ENCODE results near the gene SULT1B1.

Gene SULT1B1

DNA sequence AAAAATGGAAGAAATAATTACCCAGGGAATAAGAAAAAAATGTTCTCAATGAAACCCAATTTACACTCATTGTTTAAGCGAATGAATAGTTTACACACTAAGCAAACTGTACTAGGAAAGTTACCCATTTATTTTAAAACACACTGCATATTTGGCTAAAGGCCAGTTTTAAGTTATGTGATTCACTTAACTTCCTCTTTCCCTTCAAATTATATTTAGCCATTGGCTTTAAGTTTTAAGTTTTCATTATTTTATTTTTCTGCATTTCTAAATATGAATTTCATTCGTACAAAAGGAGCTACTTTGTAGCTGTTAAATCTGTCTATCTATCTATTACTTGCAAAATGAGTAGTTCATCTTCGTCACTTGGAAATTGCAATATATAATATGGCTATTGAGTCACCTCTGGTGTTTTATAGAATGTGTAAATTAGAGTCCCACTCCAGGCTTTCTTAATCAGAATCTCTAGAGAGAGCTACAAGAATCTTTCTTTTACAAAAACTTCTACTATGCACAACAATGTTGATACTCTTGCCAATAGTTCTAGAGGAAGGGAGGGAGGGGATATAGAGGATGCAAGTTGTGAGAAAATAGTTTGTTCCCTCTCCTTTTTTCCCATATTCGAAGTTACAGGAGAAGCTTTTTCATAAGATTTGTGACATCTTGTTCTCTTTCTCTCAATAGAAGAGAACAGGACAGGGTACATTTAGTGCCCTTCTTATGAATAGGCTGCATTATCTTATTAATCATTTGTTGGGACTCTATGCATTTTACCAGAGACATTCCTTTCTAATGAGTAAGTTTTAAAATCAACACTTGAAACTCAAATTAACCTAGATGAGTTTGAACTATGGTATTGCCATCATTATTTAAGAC, 41.8 kb downstream of the SULT1B1 start:
- H3K4me1 ChIP-seq (ENCODE audit: control insufficient read depth, low read depth, low read length): peaks cover 13% of the 10 kb centered on the region
- no peaks in the 10 kb centered on the region for H3K36me3 ChIP-seq (ENCODE audit: control insufficient read depth, low read depth, low read length)
- no peaks in the 10 kb centered on the region for H3K27me3 ChIP-seq (ENCODE audit: control insufficient read depth, insufficient read depth, low read length)
- no peaks in the 10 kb centered on the region for H3K9me3 ChIP-seq (ENCODE audit: control insufficient read depth, low read depth, low read length)
- H3K4me3 ChIP-seq (ENCODE audit: low read length): no peak overlapping the region
- no peak overlapping the region for H3K27ac ChIP-seq (ENCODE audit: low read length)
- no peak overlapping the region for H3K9ac ChIP-seq (ENCODE audit: low read length)

GRCh38 chr4:69717778-69718177, 42.6 kb downstream of the SULT1B1 start:
- Histone ChIP-seq H3K9ac (ENCODE audit: low read length) (no peak overlapping the region), H3K9me3 (ENCODE audit: control insufficient read depth, low read depth, low read length) (no peaks in the 10 kb centered on the region), H3K27me3 (ENCODE audit: control insufficient read depth, insufficient read depth, low read length) (no peaks in the 10 kb centered on the region), H3K4me3 (ENCODE audit: low read length) (no peak overlapping the region), H3K27ac (ENCODE audit: low read length) (no peak overlapping the region), H3K4me1 (ENCODE audit: control insufficient read depth, low read depth, low read length) (peaks cover 13% of the 10 kb centered on the region), H3K36me3 (ENCODE audit: control insufficient read depth, low read depth, low read length) (no peaks in the 10 kb centered on the region)

DNA sequence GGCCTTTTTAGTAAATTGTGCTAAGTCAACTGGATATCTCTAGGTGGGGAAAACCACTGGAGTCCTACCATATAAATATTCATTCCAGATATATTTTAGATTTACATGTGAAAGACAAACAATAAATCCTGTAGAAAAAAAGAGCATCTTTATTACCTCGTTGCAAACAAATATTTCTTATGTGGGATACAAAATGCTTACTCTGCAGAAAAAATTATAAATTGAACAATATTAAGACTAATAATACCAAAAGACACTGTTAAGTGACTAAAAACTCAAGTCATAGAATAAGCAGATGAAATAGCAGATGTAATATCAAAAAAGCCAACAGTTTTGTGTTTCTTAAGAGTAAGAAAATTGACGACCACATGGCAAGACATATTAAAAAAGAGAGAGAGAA, 43.8 kb downstream of the SULT1B1 start:
- Histone ChIP-seq H3K27ac (ENCODE audit: low read length) (no peak overlapping the region), H3K36me3 (ENCODE audit: control insufficient read depth, low read depth, low read length) (no peaks in the 10 kb centered on the region), H3K9me3 (ENCODE audit: control insufficient read depth, low read depth, low read length) (no peaks in the 10 kb centered on the region), H3K4me3 (ENCODE audit: low read length) (no peak overlapping the region), H3K4me1 (ENCODE audit: control insufficient read depth, low read depth, low read length) (peaks cover 13% of the 10 kb centered on the region), H3K27me3 (ENCODE audit: control insufficient read depth, insufficient read depth, low read length) (no peaks in the 10 kb centered on the region), H3K9ac (ENCODE audit: low read length) (no peak overlapping the region)

GRCh38 chr4:69714086-69714485, 46.3 kb downstream of the SULT1B1 start:
- peaks cover 2% of the 10 kb centered on the region for H3K9me3 ChIP-seq (ENCODE audit: control insufficient read depth, low read depth, low read length)
- H3K36me3 ChIP-seq (ENCODE audit: control insufficient read depth, low read depth, low read length): no peaks in the 10 kb centered on the region
- H3K4me1 ChIP-seq (ENCODE audit: control insufficient read depth, low read depth, low read length): peaks cover 10% of the 10 kb centered on the region
- H3K27ac ChIP-seq (ENCODE audit: low read length): no peak overlapping the region
- no peaks in the 10 kb centered on the region for H3K27me3 ChIP-seq (ENCODE audit: control insufficient read depth, insufficient read depth, low read length)
- no peak overlapping the region for H3K9ac ChIP-seq (ENCODE audit: low read length)
- no peak overlapping the region for H3K4me3 ChIP-seq (ENCODE audit: low read length)

- Histone ChIP-seq H3K4me1 (ENCODE audit: control insufficient read depth, low read depth, low read length) (peaks cover 5% of the 10 kb centered on the region), H3K27me3 (ENCODE audit: control insufficient read depth, insufficient read depth, low read length) (no peaks in the 10 kb centered on the region), H3K9ac (ENCODE audit: low read length) (no peak overlapping the region), H3K9me3 (ENCODE audit: control insufficient read depth, low read depth, low read length) (peaks cover 2% of the 10 kb centered on the region), H3K36me3 (ENCODE audit: control insufficient read depth, low read depth, low read length) (no peaks in the 10 kb centered on the region), H3K4me3 (ENCODE audit: low read length) (no peak overlapping the region), H3K27ac (ENCODE audit: low read length) (no peak overlapping the region)
Observed at GRCh38 chr4:69713593-69713992, 46.8 kb downstream of the SULT1B1 start.

- no peaks in the 10 kb centered on the region for H3K36me3 ChIP-seq (ENCODE audit: control insufficient read depth, low read depth, low read length)
- H3K27ac ChIP-seq (ENCODE audit: low read length): no peak overlapping the region
- H3K4me3 ChIP-seq (ENCODE audit: low read length): no peak overlapping the region
- H3K27me3 ChIP-seq (ENCODE audit: control insufficient read depth, insufficient read depth, low read length): no peaks in the 10 kb centered on the region
- H3K9me3 ChIP-seq (ENCODE audit: control insufficient read depth, low read depth, low read length): peaks cover 2% of the 10 kb centered on the region
- H3K4me1 ChIP-seq (ENCODE audit: control insufficient read depth, low read depth, low read length): no peaks in the 10 kb centered on the region
- no peak overlapping the region for H3K9ac ChIP-seq (ENCODE audit: low read length)
Observed at GRCh38 chr4:69710580-69710979, 49.8 kb downstream of the SULT1B1 start.

DNA sequence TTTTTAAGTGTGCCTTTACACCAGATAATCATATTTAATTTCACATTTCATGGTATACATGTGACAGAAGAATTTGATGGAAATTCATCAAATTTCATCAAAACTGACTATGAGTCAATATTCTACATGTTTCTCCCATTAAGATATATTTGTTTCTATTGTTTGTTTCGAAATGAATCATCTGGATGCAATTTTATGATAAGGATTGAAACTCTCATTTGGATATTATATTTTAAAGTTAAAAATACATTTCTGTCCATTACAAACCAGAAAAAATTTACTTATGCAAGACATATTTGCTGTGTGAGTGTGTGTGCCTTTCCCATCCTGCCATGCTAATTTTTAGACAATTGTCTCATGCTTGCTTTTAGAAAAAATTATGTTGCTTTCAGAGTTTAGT, 52.2 kb downstream of the SULT1B1 start:
- no peak overlapping the region for H3K27ac ChIP-seq (ENCODE audit: low read length)
- no peaks in the 10 kb centered on the region for H3K36me3 ChIP-seq (ENCODE audit: control insufficient read depth, low read depth, low read length)
- H3K9ac ChIP-seq (ENCODE audit: low read length): no peak overlapping the region
- peaks cover 2% of the 10 kb centered on the region for H3K9me3 ChIP-seq (ENCODE audit: control insufficient read depth, low read depth, low read length)
- H3K4me1 ChIP-seq (ENCODE audit: control insufficient read depth, low read depth, low read length): no peaks in the 10 kb centered on the region
- H3K4me3 ChIP-seq (ENCODE audit: low read length): no peak overlapping the region
- H3K27me3 ChIP-seq (ENCODE audit: control insufficient read depth, insufficient read depth, low read length): no peaks in the 10 kb centered on the region

- H3K36me3 ChIP-seq (ENCODE audit: control insufficient read depth, low read depth, low read length): no peaks in the 10 kb centered on the region
Observed at GRCh38 chr4:69707807-69708206, 52.6 kb downstream of the SULT1B1 start.

DNA sequence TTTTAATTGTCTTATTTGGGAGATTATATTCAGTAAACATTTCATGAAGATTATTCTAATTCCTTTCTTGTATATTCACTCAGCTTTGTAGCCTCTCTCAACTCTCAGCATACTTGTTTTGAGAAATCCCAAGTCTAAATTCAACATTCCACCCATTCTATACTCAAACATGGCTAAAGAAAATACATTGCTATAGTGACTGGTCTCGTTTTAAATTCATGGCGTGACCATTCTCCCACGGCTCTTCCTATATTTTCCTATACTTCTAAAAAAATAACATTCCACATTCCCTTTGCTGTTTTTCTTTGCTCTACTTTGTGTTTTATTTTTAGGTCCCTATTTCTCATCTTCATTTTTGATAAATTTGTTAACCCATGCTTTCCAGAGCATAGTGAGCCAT, 58.2 kb downstream of the SULT1B1 start:
- Histone ChIP-seq H3K9ac (ENCODE audit: low read length) (no peak overlapping the region), H3K9me3 (ENCODE audit: control insufficient read depth, low read depth, low read length) (no peaks in the 10 kb centered on the region), H3K27me3 (ENCODE audit: control insufficient read depth, insufficient read depth, low read length) (no peaks in the 10 kb centered on the region), H3K36me3 (ENCODE audit: control insufficient read depth, low read depth, low read length) (no peaks in the 10 kb centered on the region), H3K27ac (ENCODE audit: low read length) (no peak overlapping the region), H3K4me1 (ENCODE audit: control insufficient read depth, low read depth, low read length) (no peaks in the 10 kb centered on the region), H3K4me3 (ENCODE audit: low read length) (no peak overlapping the region)

More at GRCh38 chr4:69707807-69708206, 52.6 kb downstream of the SULT1B1 start:
- Histone ChIP-seq H3K4me3 (ENCODE audit: low read length) (no peak overlapping the region), H3K27ac (ENCODE audit: low read length) (no peak overlapping the region), H3K4me1 (ENCODE audit: control insufficient read depth, low read depth, low read length) (no peaks in the 10 kb centered on the region), H3K27me3 (ENCODE audit: control insufficient read depth, insufficient read depth, low read length) (no peaks in the 10 kb centered on the region), H3K9ac (ENCODE audit: low read length) (no peak overlapping the region), H3K9me3 (ENCODE audit: control insufficient read depth, low read depth, low read length) (peaks cover 2% of the 10 kb centered on the region)

DNA sequence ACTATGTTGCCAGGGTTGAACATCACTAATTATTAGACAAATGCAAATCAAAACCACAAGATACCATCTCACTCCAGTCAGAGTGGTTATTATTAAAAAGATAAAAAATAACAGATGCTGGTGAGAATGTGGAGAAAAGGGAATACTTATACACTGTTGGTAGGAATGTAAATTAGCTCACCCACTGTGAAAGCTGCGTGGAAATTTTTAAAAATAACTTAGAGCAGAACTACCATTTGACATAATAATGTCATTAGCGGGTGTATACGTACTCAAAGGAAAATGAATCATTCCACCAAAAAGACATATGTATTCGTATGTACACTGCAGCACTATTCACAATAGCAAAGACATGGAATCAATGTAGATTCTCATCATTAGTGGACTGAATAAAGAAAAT, 58.7 kb downstream of the SULT1B1 start:
- Histone ChIP-seq H3K9ac (ENCODE audit: low read length) (no peak overlapping the region), H3K36me3 (ENCODE audit: control insufficient read depth, low read depth, low read length) (no peaks in the 10 kb centered on the region), H3K27ac (ENCODE audit: low read length) (no peak overlapping the region), H3K9me3 (ENCODE audit: control insufficient read depth, low read depth, low read length) (no peaks in the 10 kb centered on the region), H3K4me1 (ENCODE audit: control insufficient read depth, low read depth, low read length) (no peaks in the 10 kb centered on the region), H3K4me3 (ENCODE audit: low read length) (no peak overlapping the region), H3K27me3 (ENCODE audit: control insufficient read depth, insufficient read depth, low read length) (no peaks in the 10 kb centered on the region)

GRCh38 chr4:69697536-69698242, 62.7 kb downstream of the SULT1B1 start:
- Histone ChIP-seq H3K27ac (ENCODE audit: low read length) (no peak overlapping the region), H3K9ac (ENCODE audit: low read length) (no peak overlapping the region), H3K36me3 (ENCODE audit: control insufficient read depth, low read depth, low read length) (no peaks in the 10 kb centered on the region), H3K27me3 (ENCODE audit: control insufficient read depth, insufficient read depth, low read length) (no peaks in the 10 kb centered on the region), H3K9me3 (ENCODE audit: control insufficient read depth, low read depth, low read length) (no peaks in the 10 kb centered on the region), H3K4me3 (ENCODE audit: low read length) (no peak overlapping the region), H3K4me1 (ENCODE audit: control insufficient read depth, low read depth, low read length) (no peaks in the 10 kb centered on the region)

GRCh38 chr4:69689599-69689998, 70.8 kb downstream of the SULT1B1 start:
- Histone ChIP-seq H3K9me3 (ENCODE audit: control insufficient read depth, low read depth, low read length) (no peaks in the 10 kb centered on the region), H3K4me3 (ENCODE audit: low read length) (no peak overlapping the region), H3K4me1 (ENCODE audit: control insufficient read depth, low read depth, low read length) (no peaks in the 10 kb centered on the region), H3K27ac (ENCODE audit: low read length) (no peak overlapping the region), H3K9ac (ENCODE audit: low read length) (no peak overlapping the region), H3K36me3 (ENCODE audit: control insufficient read depth, low read depth, low read length) (no peaks in the 10 kb centered on the region), H3K27me3 (ENCODE audit: control insufficient read depth, insufficient read depth, low read length) (no peaks in the 10 kb centered on the region)

All from iPS-18a (cell line).